Activated CD8-positive, alpha-beta memory T cell treated with anti-CD3 and anti-CD28 coated beads, Interleukin-2, amount 50 U/mL, for 48 hours (primary cell): ENCODE measurements around the gene APOA5.
A peak's percentile ranks its signal among the peaks of the same experiment; 100 is the strongest.
"Not testable (repeated sequence)": the region's sequence is repeated elsewhere in the genome, so short reads cannot be mapped to it uniquely, and the experiment has no call there.

ENCODE experiments used
- DNase-seq: peaks from one replicate; pipeline ENCODE4 v3.0.0-alpha.2; 2020

Gene APOA5

DNA sequence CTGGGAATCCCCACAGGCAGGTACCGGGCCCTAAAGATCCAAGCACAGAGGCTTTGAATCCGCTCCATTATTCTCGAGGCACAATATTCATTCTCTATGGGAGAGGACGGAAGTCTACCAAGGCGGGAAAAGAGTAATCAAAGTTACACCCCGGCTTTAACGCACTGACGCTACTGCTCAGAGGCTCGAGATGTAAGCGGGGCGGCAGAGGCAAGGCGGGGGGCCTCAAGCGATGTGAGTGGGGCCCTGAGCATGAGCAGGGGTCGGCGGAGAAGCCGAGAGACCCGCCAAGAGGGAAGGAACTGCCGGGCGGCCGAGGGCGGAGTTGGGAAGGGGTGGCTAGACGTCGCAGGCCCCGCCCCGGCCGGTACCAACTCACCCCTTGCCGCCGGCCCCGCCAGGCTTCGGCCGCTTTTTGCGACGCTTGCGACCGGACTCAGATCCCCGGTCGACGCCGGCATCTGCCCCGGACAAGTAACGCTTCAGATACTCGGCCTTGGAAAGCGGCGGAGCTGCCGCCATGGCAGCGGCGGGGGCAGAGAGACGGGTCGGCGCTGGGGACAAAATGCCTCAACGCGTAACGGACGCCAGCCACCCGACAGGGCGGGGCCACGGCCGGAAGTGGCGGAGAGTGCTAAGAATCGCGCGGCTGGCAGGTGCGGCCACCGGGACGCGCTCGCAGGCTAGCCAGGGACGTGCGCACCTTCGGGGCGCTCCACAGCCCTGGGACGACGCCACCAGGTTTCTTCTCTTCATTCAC is 19.1 kb downstream of the APOA5 start, which contains the start of gene BUD13:
Gene BUD13, minus strand, starts transcription at position 545 of the 760 bp plus-strand sequence. Its CDS starts 23 bp downstream, at position 522.
- DNase-seq, result peak; percentile 98

- DNase-seq, result no peak
Observed at GRCh38 chr11:116771935-116772334, 19.7 kb downstream of the APOA5 start.

DNA sequence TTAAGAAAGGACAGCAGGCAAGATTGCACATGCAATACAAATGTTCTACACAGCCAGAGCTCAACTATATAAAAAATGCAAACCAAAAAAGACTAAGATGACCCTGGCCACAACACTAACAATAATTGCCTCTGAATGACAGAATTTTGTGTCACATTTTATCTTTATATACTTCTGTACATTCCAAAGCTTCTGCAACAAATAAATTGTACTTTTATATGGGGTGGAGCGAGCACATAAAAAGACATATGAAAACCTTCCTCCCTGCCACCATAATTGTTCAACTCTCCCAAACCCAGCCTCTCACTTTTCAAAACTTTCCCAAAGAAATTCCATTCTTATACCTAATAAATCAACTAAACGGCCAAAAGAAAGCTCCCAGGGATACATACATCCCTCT is 29.5 kb downstream of the APOA5 start:
- no peak for DNase-seq

GRCh38 chr11:116756044-116756443 is 35.6 kb downstream of the APOA5 start:
- DNase-seq, result not testable (repeated sequence)

DNA sequence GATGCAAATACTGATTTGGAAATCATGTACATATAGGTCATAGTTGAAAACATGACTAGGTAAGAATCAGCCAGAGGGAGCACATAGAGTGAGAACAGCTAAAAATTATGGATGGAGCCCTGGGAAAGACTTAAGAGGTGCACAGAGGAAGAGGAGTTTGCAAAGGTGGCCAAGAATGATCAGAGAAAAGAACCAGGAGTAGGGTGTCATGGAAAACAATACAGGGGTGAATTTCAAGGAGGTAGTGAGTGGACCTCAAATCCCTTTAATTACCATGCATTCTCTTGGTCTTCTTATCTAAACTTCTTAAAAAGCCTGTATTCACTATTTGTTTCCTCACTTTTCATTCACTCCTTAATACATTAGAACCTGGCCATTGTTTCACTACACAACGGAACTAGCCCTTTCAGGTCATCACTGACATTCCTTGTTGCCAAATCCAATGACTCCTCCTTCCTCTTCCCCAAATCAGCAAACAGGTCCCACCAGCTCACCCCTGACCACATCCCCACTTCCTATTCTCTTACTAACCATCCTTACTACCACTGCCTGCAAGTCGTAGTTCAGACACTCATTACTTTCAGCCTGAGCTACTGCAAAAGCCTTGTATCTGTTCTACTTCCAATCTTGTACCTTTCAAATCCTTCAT is 41.5 kb downstream of the APOA5 start:
- DNase-seq, result no peak

- DNase-seq, result no peak
Observed at GRCh38 chr11:116742104-116742503, 49.6 kb downstream of the APOA5 start.

DNA sequence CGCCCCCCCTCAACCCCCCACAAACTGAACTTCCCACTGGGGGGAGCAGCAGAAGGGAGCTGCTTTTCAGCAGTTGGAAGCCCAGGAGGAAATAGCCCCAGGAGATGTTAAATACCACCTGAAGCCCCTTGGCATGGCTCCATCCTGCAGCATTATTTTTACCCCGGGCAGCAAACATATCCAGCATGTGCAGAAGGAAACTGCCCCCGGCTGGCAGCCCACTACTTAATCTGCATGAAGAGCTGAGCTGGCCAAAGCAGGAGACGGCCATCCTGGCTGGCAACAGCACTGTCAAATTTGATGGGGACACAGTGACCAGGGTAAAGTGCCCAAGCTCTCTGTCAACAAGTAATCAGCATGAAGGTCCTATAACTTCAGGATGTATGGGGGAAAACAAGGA is 50.9 kb downstream of the APOA5 start:
- no peak for DNase-seq
